Measurements from ENCODE around the gene LRMDA. TPM values are rescaled to one million over a fixed set of nuclear protein-coding genes. Genes with fewer than 3 reads are reported as not detected.

The LRMDA gene
- polyA plus RNA-seq, 1 donor (not counting 4 experiments of a cell fraction or from before 2014, with no cell fraction given): not detected

GRCh38 chr10:76112826-76113150, 681.4 kb downstream of the LRMDA start:
- dilution Hi-C loops (cut with MboI; ENCODE audit: extremely low pct_ligation_motif_present, low sequenced_read_pairs): no loop called here
- Histone ChIP-seq H3K9me1 (ENCODE audit: control insufficient read depth, extremely low read depth, insufficient read depth, low read length) (no peaks in the 10 kb centered on the region), H3K4me3 (ENCODE audit: control insufficient read depth in 2 of 3, extremely low read depth in 1 of 3, insufficient read depth in 2 of 3, low read depth in 1 of 3, low read length in 3 of 3) (no peak overlapping the region), H3K4me1 (ENCODE audit: control insufficient read depth, extremely low read depth, insufficient read depth, low read length) (peaks cover 42% of the 10 kb centered on the region), H3K9ac (ENCODE audit: control insufficient read depth, extremely low read depth, insufficient read depth, low read length) (no peak overlapping the region), H3K79me2 (ENCODE audit: control insufficient read depth, insufficient read depth, low read length) (no peaks in the 10 kb centered on the region), H3K27me3 (ENCODE audit: control insufficient read depth, extremely low read depth, insufficient read depth, low read length) (no peaks in the 10 kb centered on the region), H3K27ac (ENCODE audit: control insufficient read depth, insufficient read depth, low read length) (no peak overlapping the region), H3K9me3 (ENCODE audit: control insufficient read depth, low read depth, low read length) (no peaks in the 10 kb centered on the region), H4K20me1 (ENCODE audit: control insufficient read depth, extremely low read depth, insufficient read depth, low read length) (no peaks in the 10 kb centered on the region), H2AFZ (ENCODE audit: control insufficient read depth, low read length) (no peak overlapping the region), H3K4me2 (ENCODE audit: control insufficient read depth, extremely low read depth, insufficient read depth, low read depth, low read length) (no peak overlapping the region), H3K36me3 (ENCODE audit: control insufficient read depth in 2 of 2, extremely low read depth in 1 of 2, insufficient read depth in 2 of 2, low read length in 2 of 2) (no peaks in the 10 kb centered on the region)
- FAIRE-seq (peak; percentile 26), DNase-seq (ENCODE audit: low read depth, low spot score) (no peak)
- TF ChIP-seq CTCF (optimal IDR thresholded peaks at IDR 0.05 in 1 of 3, IDR thresholded peaks at IDR 0.05 in 1 of 3, conservative IDR thresholded peaks at IDR 0.05 in 1 of 3; ENCODE audit: extremely low read depth in 1 of 3, insufficient read depth in 2 of 3, low read length in 3 of 3) (no peak), EZH2 (IDR thresholded peaks at IDR 0.05; ENCODE audit: low read length) (no peak)

GRCh38 chr10:76113952-76114351, 682.5 kb downstream of the LRMDA start:
- H3K4me2 ChIP-seq (ENCODE audit: control insufficient read depth, extremely low read depth, insufficient read depth, low read depth, low read length): peak overlapping the region; percentile 71
- FAIRE-seq: peak; percentile 94

More at GRCh38 chr10:76113952-76114351, 682.5 kb downstream of the LRMDA start:
- H3K4me3 ChIP-seq (ENCODE audit: control insufficient read depth in 2 of 3, extremely low read depth in 1 of 3, insufficient read depth in 2 of 3, low read depth in 1 of 3, low read length in 3 of 3): peak overlapping the region in 2 of 3 experiments; percentile 2 to 48
- no peaks in the 10 kb centered on the region for H3K9me3 ChIP-seq (ENCODE audit: control insufficient read depth, low read depth, low read length)
- no peaks in the 10 kb centered on the region for H3K9me1 ChIP-seq (ENCODE audit: control insufficient read depth, extremely low read depth, insufficient read depth, low read length)
- no peak for TF ChIP-seq CTCF (optimal IDR thresholded peaks at IDR 0.05 in 1 of 3, IDR thresholded peaks at IDR 0.05 in 1 of 3, conservative IDR thresholded peaks at IDR 0.05 in 1 of 3; ENCODE audit: extremely low read depth in 1 of 3, insufficient read depth in 2 of 3, low read length in 3 of 3)
- no peak for TF ChIP-seq EZH2 (IDR thresholded peaks at IDR 0.05; ENCODE audit: low read length)
- peaks cover 53% of the 10 kb centered on the region for H3K4me1 ChIP-seq (ENCODE audit: control insufficient read depth, extremely low read depth, insufficient read depth, low read length)
- peak; percentile 77 for DNase-seq (ENCODE audit: low read depth, low spot score)
- no peak overlapping the region for H3K9ac ChIP-seq (ENCODE audit: control insufficient read depth, extremely low read depth, insufficient read depth, low read length)
- peak overlapping the region; percentile 8 for H2AFZ ChIP-seq (ENCODE audit: control insufficient read depth, low read length)
- no peaks in the 10 kb centered on the region for H4K20me1 ChIP-seq (ENCODE audit: control insufficient read depth, extremely low read depth, insufficient read depth, low read length)
- dilution Hi-C loops (cut with MboI; ENCODE audit: extremely low pct_ligation_motif_present, low sequenced_read_pairs): no loop called here
- no peaks in the 10 kb centered on the region for H3K36me3 ChIP-seq (ENCODE audit: control insufficient read depth in 2 of 2, extremely low read depth in 1 of 2, insufficient read depth in 2 of 2, low read length in 2 of 2)
- no peaks in the 10 kb centered on the region for H3K27me3 ChIP-seq (ENCODE audit: control insufficient read depth, extremely low read depth, insufficient read depth, low read length)
- H3K27ac ChIP-seq (ENCODE audit: control insufficient read depth, insufficient read depth, low read length): peak overlapping the region; percentile 67
- no peaks in the 10 kb centered on the region for H3K79me2 ChIP-seq (ENCODE audit: control insufficient read depth, insufficient read depth, low read length)

All from keratinocyte (primary cell).